GM19438 (cell line): ENCODE results near the gene NAP1L4.

Source experiments
- ATAC-seq: cut with Tn5 transposase; IDR thresholded peaks from one replicate; pipeline ENCODE4 v1.9.1; 2021; ENCODE audit warnings: low read depth; ENCODE audit not compliant: unreplicated experiment

Gene NAP1L4

GRCh38 chr11:3011891-3012885 lies 20.1 kb upstream of the NAP1L4 start:
- ATAC-seq, result no peak

GRCh38 chr11:3010521-3011275 lies 18.6 kb upstream of the NAP1L4 start:
- ATAC-seq, result no peak

GRCh38 chr11:3010004-3010403 lies 17.9 kb upstream of the NAP1L4 start:
- no peak for ATAC-seq

DNA sequence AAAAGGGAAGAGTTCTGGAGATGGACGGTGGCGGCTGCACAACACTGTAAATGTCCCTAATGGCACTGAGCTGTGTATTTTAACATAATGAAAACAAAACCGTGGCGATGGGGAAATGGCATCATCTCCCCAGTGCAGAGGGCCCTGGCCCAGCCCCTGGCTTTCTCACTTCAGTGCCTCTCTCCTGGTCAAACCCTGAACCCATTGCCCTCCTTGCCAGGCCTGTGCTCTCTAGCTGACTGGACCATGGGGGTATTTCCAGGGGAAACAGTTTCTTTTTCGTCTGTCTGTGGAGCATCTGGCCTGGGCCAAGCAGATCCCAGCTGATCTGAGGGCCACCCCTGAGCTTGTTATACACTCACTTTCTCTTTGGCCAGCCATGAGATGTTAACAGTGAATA lies 17.4 kb upstream of the NAP1L4 start:
- ATAC-seq, result no peak

DNA sequence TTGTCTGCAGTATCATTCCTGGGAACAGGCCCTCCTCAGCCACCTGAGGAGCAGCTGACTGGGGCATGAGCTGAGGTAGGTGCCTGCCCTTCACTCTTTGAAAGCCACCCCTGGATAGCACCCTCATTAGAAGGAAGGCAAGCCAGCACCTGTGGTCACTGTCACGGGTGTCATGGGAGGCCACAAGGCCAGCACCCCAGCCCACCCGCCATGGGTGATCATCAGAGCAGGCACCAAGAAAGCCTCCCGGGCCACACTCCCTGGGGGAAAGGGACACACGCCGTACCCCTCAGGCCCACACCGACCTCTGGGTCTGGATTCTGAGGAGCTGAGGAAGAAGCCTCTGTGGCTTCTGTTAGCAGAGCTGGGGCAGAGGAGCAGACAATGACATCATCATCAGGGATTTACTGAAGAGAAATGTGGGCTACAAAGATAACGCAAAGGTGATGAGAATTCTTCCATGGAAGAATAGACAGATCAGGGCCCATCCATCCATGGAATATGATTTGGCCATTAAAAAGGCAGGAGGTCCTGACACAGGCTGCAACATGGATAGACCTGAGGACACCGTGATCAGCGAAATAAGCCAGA lies 16.7 kb upstream of the NAP1L4 start:
- ATAC-seq, result no peak

DNA sequence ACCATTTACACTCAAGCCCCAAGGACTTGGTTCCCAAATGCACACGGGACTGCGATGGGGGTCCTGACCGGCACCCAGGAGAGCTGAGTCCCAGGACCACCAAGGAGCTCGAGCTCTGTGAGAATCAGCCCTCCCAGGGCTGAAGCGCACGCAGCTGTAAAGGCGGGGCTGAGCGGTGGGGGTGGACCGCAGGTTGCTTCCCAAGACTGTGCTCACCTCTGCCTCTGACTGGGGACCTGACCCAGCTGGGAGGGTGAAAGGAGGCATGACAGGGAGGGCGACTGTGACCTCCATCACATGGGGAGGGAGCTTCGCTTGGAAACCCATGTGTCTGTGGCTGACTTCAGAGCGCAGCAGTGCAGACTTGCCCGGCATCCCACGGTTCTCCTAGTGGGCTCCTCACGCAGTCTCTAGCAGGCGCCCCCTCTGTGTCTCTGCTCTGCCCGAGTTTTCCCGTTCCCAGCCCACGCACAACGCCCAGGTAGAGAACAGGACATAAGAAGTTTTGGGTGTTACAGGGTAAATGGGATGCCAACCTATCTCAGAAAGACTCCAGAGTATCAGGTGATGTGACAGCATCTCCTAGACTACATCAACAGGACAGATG lies 15.4 kb upstream of the NAP1L4 start:
- no peak for ATAC-seq

DNA sequence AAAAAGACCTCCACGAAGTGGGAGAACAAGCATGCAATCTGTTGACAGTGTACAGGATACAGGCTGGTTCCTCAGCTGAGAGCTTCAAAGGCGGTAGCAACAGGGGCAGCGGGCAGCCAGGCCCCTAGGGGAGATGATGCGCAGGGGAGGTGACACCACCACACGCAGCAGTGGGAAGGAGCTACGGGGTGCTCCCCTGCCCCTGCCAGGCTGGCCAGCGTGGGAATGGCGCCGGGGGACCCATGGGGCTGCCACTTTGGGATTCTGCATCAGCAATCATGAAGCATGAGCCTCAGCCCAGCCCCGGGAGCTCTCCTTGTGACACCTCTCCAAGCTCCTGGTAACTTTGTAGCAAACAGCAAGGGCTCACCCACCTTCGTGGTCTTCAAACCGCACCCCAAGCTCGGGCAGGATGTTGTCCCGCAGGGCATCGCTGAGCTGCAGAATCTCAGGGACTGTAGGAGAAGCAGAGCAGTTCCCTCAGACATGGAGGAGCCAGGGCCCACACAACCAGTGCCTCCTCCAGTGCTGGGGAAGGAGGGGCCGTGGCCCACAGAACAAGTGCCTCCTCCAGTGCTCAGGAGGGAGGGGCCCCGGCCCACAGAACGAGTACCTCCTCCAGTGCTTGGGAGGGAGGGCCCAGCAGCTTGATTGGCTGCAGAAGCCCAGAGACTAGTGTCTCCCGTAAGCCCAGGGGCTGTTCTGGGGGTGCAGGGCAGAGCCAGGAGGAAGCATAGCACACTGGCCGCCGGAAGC lies 14.6 kb upstream of the NAP1L4 start:
- ATAC-seq, result no peak

DNA sequence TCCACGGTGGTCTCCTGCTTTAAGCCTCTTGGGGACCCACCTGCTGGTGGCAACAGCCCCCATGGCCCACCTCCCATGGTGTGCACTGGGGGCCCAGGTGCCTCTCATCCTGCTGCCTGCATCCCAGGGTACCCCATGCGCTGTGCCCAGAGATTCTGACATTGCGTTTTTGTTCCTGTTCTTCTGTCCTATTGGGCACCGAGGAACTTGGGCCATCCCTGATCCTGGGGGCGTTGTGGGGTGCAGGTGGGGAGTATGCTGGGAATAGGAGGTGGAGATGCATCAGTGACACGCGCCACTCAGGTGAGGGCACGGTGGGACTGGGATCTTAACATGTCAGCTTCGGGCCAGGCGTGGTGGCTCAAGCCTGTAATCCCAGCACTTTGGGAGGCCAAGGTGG lies 12.4 kb upstream of the NAP1L4 start:
- ATAC-seq, result no peak

GRCh38 chr11:3003396-3004231 lies 11.5 kb upstream of the NAP1L4 start:
- no peak for ATAC-seq

DNA sequence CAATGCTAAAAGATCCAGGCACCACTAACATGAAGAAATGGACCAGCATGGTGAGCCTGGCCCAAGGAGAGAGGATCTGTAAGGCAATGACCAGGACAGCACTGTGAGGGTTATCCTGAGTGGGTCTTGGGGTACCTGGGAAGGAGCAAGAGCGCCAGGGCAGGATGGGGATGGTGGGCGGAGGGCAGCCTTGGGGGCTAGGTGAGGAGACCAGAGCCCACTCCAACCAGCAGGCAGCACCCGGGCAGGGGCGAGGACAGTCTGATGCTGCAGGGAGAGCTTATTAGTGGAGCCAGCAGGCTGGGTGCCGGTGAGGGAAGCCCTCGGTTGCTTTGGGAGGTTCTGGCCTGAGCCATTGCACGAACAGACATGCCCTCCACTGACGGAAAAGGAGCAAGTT lies 10.7 kb upstream of the NAP1L4 start:
- no peak for ATAC-seq

GRCh38 chr11:3002351-3002861 lies 10.3 kb upstream of the NAP1L4 start:
- no peak for ATAC-seq

DNA sequence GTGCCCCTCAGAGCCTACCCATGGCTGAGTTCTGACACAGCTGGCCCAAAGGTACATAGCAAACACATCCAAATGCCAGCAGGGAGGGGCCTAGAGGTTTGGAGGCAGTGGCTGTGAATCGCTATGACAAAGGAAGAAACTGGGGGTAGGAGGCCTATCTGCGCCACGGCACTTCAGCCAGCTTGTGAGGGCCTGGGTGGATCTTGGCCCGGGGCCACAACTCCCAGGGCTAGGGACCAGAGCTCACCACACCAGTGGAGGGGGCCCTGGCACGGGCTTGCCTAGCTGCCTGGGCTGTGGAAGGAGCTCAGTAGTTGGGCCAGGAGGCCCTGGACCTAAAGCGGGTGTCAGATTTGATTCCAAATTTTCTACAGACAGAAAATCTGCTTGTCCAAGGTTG lies 9.4 kb upstream of the NAP1L4 start:
- ATAC-seq, result no peak

- no peak for ATAC-seq
These were observed 8.2 kb upstream of the NAP1L4 start for GRCh38 chr11:3000032-3000961.

DNA sequence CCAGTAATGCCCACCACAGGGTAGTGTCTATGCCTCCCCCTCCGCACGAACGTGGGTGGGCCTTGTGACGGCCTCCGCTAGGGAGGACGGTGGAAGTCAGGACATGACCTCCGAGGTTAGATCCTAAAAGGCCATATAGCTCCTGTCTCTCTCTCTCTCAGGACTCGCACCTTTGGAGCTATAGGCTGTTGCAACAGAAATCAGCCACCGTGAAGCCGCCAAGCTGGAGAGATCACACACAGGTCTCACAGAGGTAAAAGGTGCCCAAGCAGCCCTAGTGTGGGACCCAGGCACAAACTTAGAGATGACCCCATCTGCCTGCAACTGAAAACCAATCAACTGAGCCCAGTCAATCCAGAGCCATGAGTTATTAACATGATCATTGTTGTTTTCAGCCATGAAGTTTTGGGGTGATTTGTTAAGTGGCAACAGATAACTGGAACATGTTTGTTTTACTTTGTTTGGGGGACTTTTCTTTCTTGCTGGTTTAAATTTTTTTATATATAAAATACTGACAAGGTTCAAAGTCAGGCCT lies 7.4 kb upstream of the NAP1L4 start:
- ATAC-seq, result no peak

DNA sequence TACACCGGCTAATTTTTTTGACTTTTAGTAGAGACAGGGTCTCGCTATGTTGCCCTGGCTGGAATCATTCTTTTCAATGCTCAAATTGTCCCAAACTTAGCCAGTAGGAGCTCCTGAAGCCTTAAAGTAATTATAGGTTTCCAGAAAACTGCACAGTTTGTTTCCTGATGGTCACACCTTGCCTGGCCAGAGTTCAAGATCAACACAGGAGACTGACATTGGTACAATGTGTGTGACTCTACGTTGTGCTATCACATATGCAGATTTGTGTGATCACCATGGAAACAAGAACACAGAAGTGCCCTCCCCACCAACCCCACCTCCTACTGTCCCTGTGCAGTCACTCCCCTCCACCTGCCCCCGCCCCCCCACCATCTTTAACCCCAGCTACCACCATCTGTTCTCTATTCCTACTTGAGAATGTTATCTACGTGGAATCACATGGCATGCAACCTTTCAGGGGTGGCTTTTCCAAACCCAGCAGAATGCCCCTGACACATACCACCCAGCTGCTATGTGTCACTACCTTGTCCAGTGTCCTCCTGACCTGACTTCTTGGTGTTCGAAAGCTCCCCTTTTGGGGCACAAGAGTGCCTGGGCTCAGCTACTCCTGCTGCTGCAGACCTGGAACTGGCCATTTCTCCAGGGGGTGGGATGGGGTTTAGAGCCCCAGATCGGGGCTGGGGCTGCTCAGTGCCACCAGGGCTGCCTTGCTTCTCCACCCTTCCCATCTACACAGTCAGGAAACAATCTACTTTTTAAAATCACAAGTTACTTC lies 6.1 kb upstream of the NAP1L4 start:
- no peak for ATAC-seq

GRCh38 chr11:2997406-2997805 lies 5.3 kb upstream of the NAP1L4 start:
- ATAC-seq, result no peak

DNA sequence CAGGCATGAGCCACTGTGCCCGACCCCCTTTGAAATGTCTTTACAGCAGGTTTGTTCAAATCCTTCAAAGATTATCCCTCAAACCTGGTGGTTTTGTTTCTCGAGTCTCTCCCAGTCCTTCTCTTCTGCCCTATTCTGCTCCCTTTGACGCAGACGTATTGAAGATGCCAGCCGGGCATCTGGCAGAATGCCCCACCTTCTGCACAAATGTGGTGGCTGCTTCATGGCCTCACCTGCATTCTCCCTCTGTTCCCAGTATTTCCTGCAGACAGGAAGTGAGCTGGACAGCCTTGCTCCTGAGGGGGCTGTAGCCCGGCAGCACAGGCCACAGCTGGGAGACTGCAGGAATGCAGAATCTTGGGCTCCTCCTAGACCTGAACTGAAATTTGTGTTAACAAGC lies 4.8 kb upstream of the NAP1L4 start:
- no peak for ATAC-seq
